DOHH2 (cell line): Measurements from ENCODE around the gene TRIM15.

Source experiments
- CTCF ChIP-seq: fragments of 200-600 bp; sonication (generic); IDR thresholded peaks from one replicate; pipeline ENCODE4 v1.5.1; 2014; ENCODE audit warnings: antibody characterized with exemption, mild to moderate bottlenecking, low read depth, low read length; ENCODE audit not compliant: poor library complexity, severe bottlenecking
- EZH2phosphoT487 ChIP-seq: fragments of 200-600 bp; sonication (generic); IDR thresholded peaks from 2 replicates; pipeline ENCODE4 v1.6.1; 2017; ENCODE audit warnings: borderline replicate concordance, mild to moderate bottlenecking, antibody characterized with exemption, low read length, moderate library complexity, mixed read lengths

GRCh38 chr6:30131947-30132497 lies 31.3 kb upstream of the TRIM15 start:
- no peak for TF ChIP-seq CTCF
- TF ChIP-seq EZH2phosphoT487, result no peak
